Measurements from ENCODE around the gene RAB20.
A peak's percentile ranks its signal among the peaks of the same experiment; 100 is the strongest.
"Not testable (repeated sequence)": the region's sequence is repeated elsewhere in the genome, so short reads cannot be mapped to it uniquely, and the experiment has no call there.

The RAB20 gene, protein sequence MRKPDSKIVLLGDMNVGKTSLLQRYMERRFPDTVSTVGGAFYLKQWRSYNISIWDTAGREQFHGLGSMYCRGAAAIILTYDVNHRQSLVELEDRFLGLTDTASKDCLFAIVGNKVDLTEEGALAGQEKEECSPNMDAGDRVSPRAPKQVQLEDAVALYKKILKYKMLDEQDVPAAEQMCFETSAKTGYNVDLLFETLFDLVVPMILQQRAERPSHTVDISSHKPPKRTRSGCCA

DNA sequence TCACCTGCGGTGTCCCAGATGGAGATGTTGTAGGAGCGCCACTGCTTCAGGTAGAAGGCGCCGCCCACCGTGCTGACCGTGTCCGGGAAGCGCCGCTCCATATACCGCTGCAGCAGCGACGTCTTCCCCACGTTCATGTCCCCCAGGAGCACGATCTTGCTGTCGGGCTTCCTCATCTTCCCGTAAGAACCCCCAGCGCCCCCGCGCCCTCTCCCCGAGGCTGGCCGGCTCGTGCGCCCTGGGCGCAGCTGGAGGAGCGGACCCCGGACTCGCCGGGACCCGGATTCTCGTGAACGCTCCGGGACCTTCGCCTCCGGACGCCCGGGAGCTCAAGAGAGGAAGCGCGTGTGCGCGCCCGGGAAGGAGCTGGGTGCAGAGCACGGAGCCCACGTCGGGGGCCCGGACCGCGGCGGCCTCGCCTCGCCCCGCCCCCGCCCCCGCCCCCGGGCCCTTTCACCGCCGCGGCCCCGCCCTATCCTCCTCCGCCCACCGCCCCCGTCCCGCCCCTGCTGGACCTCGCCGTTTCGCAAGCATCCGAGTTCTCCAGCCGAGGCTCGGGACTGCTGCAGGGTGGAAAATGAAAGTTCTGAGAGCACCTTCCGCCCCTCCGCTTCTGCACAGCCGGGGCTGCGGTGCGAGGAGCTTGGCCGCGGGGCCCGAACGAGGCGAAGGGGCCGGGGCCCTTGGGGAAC is at the start of gene RAB20:
Gene RAB20, minus strand, starts transcription at position 379 of the 692 bp plus-strand sequence. Its CDS starts 203 bp downstream, at position 176.
- peak; percentile 72 for DNase-seq

- no peak for DNase-seq
Measured at GRCh38 chr13:110610955-110611595, 49.6 kb upstream of the RAB20 start.

GRCh38 chr13:110607675-110608224 is 46.2 kb upstream of the RAB20 start:
- no peak for DNase-seq

DNA sequence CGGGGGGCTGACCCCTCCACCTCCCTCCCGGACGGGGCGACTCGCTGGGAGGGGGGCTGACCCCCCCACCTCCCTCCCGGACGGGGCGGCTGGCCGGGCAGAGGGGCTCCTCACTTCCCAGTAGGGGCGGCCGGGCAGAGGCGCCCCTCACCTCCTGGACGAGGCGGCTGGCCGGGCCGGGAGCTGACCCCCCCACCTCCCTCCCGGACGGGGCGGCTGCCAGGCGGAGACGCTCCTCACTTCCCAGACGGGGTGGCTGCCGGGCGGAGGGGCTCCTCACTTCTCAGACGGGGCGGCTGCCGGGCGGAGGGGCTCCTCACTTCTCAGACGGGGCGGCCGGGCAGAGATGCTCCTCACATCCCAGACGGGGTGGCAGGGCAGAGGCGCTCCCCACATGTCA is 44.8 kb upstream of the RAB20 start:
- DNase-seq, result not testable (repeated sequence)

DNA sequence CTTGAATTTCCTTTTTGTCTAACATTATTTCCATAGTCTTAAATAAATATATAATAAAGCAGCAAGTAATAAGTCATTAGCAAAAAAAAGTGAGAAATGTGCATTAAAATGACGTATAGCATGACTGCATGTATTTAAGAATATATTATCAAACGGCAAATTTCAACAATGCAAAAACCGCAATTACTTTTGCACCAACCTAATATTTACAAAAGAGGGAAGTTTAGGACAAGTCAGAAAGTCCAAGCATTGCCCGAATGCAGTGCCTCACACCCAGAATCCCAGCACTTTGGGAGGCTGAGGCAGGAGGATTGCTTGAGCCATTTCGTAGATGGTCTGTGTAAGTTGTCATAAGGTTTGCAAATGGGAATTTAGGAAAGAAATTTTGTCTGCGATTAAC is 43.6 kb upstream of the RAB20 start:
- DNase-seq, result no peak

GRCh38 chr13:110600980-110601379 is 39.5 kb upstream of the RAB20 start:
- DNase-seq, result no peak

DNA sequence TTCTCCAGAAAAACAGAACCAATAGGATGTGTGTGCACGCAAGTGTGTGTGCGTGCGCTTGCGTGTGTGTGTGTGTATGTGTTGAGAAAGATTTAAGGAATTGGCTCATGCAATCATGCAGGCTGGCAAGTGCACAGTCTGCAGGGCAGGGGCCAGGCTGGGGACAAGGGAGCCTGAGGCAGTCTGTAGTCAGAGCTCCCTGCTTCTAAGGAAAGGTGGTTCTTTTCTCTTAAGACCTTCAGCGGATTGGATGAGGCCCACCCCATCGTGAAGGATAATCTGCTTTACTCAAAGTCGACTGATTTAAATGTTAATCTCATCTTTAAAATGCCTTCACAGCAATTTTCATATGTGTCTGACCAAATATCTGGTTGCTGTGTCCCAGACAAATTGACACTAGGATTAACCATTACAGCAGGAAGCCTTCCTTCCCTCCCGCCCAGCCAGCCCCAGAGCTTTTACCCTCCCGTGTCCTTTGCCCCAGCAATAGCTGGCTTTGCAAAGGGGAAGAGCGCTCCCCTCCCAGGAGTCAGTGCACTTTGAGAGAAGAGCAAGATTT is 38.8 kb upstream of the RAB20 start:
- no peak for DNase-seq

DNA sequence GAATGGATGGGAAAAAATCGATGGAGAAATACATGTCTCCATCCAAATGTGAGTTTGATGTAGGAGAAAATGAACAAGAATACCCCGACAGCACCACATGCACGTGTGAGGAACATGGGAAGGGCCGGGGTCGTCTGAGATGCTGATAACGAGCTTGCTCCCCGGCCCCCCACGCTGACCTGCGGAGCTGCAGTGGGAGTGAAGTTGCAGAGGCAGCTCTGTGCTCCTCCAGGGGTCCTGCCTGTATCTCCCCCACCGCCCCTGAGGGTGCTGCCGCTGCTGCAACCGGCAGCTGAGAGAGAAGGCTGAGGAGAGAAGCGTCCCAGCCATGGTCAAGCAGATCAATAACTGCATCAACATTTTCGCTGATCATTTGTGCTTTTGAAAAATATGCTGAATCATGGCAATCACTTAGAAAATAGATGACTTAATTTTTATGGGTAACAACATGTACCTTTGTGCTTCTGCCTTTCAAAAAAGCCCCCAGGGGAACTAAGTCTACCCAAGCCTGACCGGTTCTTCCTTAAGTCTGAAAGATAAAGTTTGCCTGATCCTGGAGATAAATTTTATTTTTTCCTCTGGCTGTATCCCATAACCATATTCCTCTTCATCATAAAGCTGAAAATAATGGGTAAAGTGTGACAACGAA is 35.6 kb upstream of the RAB20 start:
- no peak for DNase-seq

GRCh38 chr13:110593430-110594130 is 32.1 kb upstream of the RAB20 start:
- peak; percentile 68 for DNase-seq

DNA sequence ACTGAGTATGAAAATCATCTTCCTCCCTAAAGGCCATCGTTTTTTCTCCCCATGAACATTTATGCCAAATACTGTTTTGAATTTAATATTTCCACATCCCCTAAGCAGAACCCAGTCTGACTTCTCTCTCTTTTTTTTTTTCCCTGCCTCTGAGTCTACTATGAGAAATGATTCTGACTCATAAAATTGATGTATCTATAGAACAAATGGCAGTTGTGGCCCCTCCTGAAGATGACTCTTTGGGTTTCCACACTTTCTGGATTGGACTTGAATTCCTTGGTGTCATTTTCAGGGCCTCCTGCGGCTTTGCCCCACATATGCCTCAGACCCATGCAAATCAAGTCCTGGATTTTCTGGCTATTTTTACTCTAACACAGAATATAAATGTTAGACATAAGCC is 31.1 kb upstream of the RAB20 start:
- DNase-seq, result no peak

DNA sequence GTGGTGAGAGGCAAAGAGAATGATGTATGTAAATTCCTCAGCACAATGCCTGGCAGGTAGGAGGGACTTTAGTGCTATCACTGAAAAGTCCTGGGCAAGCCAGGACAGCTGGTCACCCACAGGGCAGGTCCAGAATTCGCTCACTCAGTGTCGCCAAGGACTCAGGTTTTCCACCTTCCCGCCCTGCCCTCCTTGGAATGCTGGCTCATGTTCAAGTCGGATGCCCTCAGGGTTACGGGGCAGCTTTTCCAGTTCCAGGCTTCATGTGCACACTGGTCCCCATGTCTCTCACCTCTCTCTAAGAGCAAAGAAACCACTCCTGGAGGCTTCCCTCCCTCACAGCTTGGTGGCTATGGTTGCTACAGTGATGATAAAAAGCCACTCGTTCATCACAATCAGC is 29.1 kb upstream of the RAB20 start:
- no peak for DNase-seq

DNA sequence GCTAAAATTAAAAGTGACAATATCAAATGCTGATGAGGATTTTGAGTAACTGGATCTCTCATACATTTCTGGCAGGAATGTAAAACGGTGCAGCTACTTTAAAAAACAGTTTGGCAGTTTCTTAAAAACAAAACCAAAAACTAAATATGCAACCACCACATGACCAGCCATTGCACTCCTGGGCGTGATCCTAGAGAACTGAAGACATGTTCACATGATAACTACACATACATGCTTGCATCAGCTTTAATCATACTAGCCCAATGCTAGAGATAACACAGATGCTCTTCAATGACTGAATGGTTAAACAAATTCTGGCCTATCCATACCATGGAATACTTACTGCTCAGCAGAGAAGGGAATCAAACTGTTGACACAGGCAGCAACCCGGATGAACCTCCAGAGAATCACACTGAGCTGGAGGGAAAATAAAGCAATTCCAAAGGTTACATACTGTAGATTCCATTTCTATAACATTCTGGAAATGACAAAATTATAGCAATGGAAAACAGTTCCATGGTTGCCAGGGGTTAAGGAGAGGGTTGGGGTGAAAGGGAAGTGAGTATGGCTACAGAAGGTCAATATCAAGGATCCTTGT is 28.4 kb upstream of the RAB20 start:
- DNase-seq, result no peak

GRCh38 chr13:110583178-110583865 is 21.8 kb upstream of the RAB20 start:
- no peak for DNase-seq

DNA sequence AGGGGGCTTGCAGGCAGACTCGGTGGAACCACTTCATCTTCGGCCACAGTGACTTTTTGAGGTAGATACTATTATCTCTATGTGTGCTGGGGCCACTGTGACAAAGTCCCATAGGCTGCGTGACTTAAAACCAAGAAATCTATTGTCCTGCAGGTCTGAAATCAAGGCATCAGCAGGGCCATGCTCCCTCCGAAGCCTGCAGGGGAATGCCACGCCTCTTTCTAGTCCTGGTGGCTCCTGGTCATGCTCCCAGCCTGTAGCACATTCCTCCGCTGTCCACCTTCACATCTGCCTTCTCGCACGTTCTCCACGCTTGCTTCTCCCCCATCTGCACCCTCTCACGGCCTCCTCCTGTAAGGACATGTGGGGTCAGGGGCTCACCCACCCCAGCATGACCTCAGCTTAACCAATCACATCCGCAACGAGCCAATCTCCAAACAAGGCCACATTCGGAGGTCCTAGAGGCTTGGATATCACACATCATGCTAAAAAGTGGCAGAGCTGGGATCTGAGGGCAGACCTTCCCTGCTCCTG is 21.0 kb upstream of the RAB20 start:
- no peak for DNase-seq

DNA sequence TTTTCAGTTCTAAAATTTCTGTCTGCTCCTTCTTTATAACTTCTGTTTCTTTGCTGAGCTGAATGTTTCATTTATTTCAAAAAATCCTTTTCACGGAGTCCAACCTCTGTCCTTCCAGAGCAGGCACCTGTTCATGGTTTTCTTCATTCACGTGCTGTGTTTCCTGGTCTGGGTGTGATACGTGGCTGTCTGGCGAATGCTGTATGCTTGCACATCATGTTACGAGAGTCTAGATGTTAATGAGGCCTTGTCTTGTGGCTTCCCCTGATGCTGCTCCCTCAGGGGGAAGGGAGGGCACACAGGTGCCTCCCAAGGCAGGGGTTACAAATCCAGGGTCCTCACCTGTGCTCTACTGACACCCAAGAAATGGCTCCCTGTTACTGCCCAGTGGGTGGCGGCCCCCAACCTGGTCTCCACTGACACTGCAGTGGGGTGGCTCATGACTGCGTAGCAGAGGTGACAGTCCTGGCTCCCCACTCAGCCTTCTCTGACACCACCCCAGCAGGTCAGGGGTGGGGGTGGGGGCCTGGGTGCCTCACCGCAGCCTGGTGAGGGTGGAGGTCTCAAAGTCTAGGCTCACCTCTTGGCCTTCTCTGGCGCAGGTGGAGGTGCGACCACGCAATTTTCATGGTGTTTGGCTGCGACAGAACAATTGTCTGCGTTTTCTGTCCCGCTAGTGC is 20.1 kb upstream of the RAB20 start:
- DNase-seq, result no peak

DNA sequence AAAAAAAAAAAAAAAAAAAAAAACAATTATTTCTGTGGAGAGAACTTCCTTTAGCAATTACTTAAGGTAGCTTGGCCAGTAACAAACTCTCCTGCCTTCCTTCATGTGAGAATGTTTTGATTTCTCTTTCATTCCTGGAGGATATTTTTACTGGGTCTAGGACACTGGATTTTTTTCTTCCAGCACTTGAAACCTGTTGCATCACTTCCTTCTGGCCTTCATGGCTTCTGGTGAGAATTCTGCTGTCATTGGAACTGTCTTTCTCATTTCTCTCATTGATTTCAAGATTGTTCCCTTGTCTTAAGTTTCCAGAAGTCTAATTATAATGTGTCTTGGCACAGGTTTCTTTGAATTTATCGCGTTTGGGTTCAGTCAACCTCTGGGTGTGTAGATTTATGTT is 19.3 kb upstream of the RAB20 start:
- no peak for DNase-seq

DNA sequence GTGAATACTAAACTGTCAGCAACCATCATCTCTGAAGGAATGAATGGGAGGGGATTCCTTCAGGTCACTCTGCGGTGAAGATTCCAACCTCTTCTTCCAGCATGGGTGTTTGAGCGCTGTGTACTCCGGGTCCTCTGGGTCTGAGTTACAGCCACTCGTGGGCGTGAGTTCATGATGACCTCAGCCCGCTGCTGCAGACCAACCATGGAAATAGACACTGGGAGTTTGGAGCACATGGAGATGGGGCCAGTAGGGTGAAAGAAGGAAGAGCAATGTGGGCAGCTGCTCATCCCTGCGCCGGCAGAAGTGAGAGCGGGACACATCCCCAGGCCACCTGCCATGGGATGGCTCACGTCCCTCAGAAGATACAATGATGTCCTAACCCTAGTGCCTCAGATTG is 16.8 kb upstream of the RAB20 start:
- DNase-seq, result no peak

DNA sequence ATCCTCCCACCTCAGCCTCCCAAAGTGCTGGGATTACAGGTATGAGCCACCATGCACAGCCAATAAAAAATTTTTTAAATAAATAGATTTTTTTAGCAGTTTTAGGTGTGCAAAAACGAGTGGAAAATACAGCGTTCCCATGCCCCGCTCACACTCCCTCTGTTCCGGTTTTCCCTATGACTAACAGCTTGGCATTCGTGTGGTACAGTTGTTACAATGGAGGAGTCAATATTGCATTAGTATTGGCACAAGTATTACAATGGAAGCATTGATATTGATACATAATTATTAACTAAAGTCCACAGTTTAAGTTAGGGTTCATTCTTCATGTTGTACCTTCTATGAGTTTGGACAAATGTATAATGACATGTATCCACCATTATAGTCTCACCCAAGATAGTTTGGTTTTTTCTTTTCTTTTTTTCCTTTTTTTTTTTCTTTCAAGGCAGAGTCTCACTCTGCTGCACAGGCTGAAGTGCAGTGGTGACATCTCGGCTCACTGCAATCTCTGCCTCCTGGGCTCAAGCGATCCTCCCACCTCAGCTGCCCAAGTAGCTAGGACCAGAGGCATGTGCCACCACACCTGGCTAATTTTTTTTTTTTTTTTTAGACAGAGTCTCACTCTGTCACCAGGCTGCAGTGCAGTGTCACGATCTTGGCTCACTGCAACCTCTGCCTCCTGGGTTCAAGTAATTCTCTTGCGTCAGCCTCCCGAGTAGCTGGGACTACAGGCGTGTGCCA is 15.4 kb upstream of the RAB20 start:
- no peak for DNase-seq

- no peak for DNase-seq
Measured at GRCh38 chr13:110576070-110576394, 14.5 kb upstream of the RAB20 start.
